Measurements from ENCODE around the gene NOL4.

DNA sequence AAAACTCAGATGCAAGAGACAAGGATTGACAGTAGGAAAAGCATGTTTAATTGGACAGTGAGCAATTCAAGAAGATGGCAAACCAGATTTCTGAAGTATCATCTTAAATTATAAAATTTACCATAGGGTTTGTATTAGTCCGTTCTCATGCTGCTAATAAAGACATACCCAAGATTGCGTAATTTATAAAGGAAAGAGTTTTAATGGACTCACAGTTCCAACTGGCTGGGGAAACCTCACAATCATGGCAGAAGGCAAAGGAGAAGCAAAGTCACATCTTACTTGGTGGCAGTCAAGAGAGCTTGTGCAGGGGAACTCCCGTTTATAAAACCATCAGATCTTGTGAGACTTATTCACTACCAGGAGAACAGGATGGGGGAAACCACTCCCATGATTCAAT is 24.0 kb upstream of the NOL4 start:
- TF ChIP-seq, protein P1, sequence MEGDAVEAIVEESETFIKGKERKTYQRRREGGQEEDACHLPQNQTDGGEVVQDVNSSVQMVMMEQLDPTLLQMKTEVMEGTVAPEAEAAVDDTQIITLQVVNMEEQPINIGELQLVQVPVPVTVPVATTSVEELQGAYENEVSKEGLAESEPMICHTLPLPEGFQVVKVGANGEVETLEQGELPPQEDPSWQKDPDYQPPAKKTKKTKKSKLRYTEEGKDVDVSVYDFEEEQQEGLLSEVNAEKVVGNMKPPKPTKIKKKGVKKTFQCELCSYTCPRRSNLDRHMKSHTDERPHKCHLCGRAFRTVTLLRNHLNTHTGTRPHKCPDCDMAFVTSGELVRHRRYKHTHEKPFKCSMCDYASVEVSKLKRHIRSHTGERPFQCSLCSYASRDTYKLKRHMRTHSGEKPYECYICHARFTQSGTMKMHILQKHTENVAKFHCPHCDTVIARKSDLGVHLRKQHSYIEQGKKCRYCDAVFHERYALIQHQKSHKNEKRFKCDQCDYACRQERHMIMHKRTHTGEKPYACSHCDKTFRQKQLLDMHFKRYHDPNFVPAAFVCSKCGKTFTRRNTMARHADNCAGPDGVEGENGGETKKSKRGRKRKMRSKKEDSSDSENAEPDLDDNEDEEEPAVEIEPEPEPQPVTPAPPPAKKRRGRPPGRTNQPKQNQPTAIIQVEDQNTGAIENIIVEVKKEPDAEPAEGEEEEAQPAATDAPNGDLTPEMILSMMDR (IDR thresholded peaks at IDR 0.05), result no peak
- no peak for TF ChIP-seq POLR2AphosphoS5 (IDR thresholded peaks at IDR 0.05; ENCODE audit: low read depth, low read length)

Data from Panc1 (cell line).